ENCODE results near the gene SLC46A3. TPM values are rescaled to one million over a fixed set of nuclear protein-coding genes. Genes with fewer than 3 reads are reported as not detected.

Gene SLC46A3
- total RNA-seq, 1 experiment from 2014 or later = 0.84 TPM

DNA sequence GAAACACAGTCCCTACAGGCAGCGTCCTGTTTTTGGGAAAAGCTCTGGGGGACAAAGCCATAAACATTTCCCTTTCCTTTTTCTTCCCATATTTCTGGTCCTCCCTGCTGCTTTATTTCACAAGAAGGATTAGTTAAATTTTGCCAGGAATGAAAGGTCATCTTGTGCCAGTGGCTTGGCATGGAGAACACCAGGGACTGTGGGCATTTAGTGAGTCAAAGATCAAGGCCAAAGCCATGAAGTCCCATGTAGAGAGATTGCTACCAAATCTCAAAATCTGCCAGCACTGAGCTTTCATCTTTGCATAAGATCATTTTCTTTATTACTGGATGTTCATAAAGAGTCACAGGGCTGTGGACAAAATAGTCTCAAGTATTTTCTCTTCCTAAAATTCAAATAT lies 29.1 kb upstream of the SLC46A3 start:
- CTCF ChIA-PET = no interaction called here
- H3K27ac ChIP-seq (ENCODE audit: low read length) = no peak overlapping the region
- ATAC-seq (no peak), DNase-seq (no peak)
- POLR2A ChIA-PET (ENCODE audit: unreplicated experiment) = no interaction called here
- no peaks in the 10 kb centered on the region for H3K27me3 ChIP-seq (ENCODE audit: low read length)
- H3K9ac ChIP-seq (ENCODE audit: low read length) = no peak overlapping the region
- H3K9me2 ChIP-seq (replicated peaks; ENCODE audit: low read length) = no peaks in the 10 kb centered on the region
- no TSS peak for BruUV-seq (replicated peaks)
- H3K4me2 ChIP-seq (ENCODE audit: low read length) = no peak overlapping the region
- TF ChIP-seq, protein P1, sequence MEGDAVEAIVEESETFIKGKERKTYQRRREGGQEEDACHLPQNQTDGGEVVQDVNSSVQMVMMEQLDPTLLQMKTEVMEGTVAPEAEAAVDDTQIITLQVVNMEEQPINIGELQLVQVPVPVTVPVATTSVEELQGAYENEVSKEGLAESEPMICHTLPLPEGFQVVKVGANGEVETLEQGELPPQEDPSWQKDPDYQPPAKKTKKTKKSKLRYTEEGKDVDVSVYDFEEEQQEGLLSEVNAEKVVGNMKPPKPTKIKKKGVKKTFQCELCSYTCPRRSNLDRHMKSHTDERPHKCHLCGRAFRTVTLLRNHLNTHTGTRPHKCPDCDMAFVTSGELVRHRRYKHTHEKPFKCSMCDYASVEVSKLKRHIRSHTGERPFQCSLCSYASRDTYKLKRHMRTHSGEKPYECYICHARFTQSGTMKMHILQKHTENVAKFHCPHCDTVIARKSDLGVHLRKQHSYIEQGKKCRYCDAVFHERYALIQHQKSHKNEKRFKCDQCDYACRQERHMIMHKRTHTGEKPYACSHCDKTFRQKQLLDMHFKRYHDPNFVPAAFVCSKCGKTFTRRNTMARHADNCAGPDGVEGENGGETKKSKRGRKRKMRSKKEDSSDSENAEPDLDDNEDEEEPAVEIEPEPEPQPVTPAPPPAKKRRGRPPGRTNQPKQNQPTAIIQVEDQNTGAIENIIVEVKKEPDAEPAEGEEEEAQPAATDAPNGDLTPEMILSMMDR (conservative IDR thresholded peaks at IDR 0.05; ENCODE audit: low read depth, low read length) = no peak
- no peak for TF ChIP-seq EZH2 (IDR thresholded peaks at IDR 0.05; ENCODE audit: low read length, unreplicated experiment)
- TF ChIP-seq EZH2phosphoT487 (IDR thresholded peaks at IDR 0.05; ENCODE audit: borderline replicate concordance, low read length) = no peak
- no peaks in the 10 kb centered on the region for H4K20me1 ChIP-seq (ENCODE audit: low read length)
- intact Hi-C loops (cut with micrococcal nuclease) = no loop called here
- no peak overlapping the region for H3K4me3 ChIP-seq (ENCODE audit: low read length)
- H3K4me1 ChIP-seq (ENCODE audit: insufficient read depth, low read length) = peaks cover 14% of the 10 kb centered on the region
- no peaks in the 10 kb centered on the region for H3K9me3 ChIP-seq (ENCODE audit: low read length)
- H3F3A ChIP-seq (ENCODE audit: low read length, unreplicated experiment) = no peaks in the 10 kb centered on the region
- no peaks in the 10 kb centered on the region for H3K79me2 ChIP-seq (ENCODE audit: low read length)
- no peak overlapping the region for H2AFZ ChIP-seq (ENCODE audit: low read length)
- H3K36me3 ChIP-seq (ENCODE audit: low read depth, low read length) = no peaks in the 10 kb centered on the region

DNA sequence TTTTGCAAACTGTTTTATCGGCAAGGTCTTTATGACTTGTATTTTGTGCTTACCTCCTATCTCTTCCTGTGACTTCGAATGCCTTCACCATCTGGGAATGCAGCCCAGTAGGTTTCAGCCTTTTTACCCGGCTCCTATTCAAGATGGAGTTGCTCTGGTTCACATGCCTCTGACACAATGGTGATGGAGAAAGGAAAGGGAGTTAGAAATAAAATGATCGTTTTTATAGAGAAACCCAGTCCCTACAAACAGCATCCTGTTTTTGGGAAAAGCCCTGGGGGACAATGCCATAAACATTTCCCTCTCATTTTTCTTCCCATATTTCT lies 27.5 kb upstream of the SLC46A3 start:
- Histone ChIP-seq H3K36me3 (ENCODE audit: low read depth, low read length) (no peaks in the 10 kb centered on the region), H3K79me2 (ENCODE audit: low read length) (no peaks in the 10 kb centered on the region), H3K4me1 (ENCODE audit: insufficient read depth, low read length) (peaks cover 14% of the 10 kb centered on the region), H3K27me3 (ENCODE audit: low read length) (no peaks in the 10 kb centered on the region), H2AFZ (ENCODE audit: low read length) (no peak overlapping the region), H3K4me3 (ENCODE audit: low read length) (no peak overlapping the region), H3K9me2 (replicated peaks; ENCODE audit: low read length) (no peaks in the 10 kb centered on the region), H3K4me2 (ENCODE audit: low read length) (no peak overlapping the region), H3K9me3 (ENCODE audit: low read length) (no peaks in the 10 kb centered on the region), H4K20me1 (ENCODE audit: low read length) (no peaks in the 10 kb centered on the region), H3K27ac (ENCODE audit: low read length) (no peak overlapping the region), H3F3A (ENCODE audit: low read length, unreplicated experiment) (no peaks in the 10 kb centered on the region), H3K9ac (ENCODE audit: low read length) (no peak overlapping the region)
- intact Hi-C loops (cut with micrococcal nuclease) = no loop called here
- no TSS peak for BruUV-seq (replicated peaks)
- CTCF ChIA-PET = no interaction called here
- DNase-seq (no peak), ATAC-seq (no peak)
- POLR2A ChIA-PET (ENCODE audit: unreplicated experiment) = no interaction called here
- TF ChIP-seq EZH2phosphoT487 (IDR thresholded peaks at IDR 0.05; ENCODE audit: borderline replicate concordance, low read length) = no peak
- TF ChIP-seq, protein P1 (conservative IDR thresholded peaks at IDR 0.05; ENCODE audit: low read depth, low read length) = no peak
- TF ChIP-seq EZH2 (IDR thresholded peaks at IDR 0.05; ENCODE audit: low read length, unreplicated experiment) = no peak

DNA sequence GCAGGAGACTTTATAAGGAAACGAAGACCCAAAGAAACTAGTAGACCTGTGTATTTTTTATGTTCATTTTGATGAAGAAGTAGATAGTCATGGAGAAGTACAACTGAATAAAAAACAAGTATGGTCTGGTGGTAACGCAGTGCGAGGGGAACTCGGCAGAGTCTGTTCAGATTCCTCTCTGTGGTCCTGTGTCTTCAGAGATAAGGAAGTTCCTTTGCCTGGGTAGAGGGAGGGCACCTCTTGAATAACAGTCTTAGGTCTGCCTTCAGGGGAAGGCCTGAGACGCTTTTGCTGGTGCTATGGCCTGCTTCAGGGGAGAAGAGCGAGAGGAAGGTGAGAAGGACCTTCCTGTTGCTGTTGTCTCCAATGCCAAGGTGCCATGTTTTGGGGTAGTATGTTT lies 25.9 kb upstream of the SLC46A3 start:
- Histone ChIP-seq H3K4me1 (ENCODE audit: insufficient read depth, low read length) (0 out of 2 replicates have a peak, but pooled peaks cover under 1% of the 10 kb centered on the region), H3K4me2 (ENCODE audit: low read length) (no peak overlapping the region), H3K79me2 (ENCODE audit: low read length) (no peaks in the 10 kb centered on the region), H4K20me1 (ENCODE audit: low read length) (no peaks in the 10 kb centered on the region), H3F3A (ENCODE audit: low read length, unreplicated experiment) (no peaks in the 10 kb centered on the region), H3K27me3 (ENCODE audit: low read length) (no peaks in the 10 kb centered on the region), H3K27ac (ENCODE audit: low read length) (no peak overlapping the region), H3K36me3 (ENCODE audit: low read depth, low read length) (no peaks in the 10 kb centered on the region), H3K9me2 (replicated peaks; ENCODE audit: low read length) (no peaks in the 10 kb centered on the region), H2AFZ (ENCODE audit: low read length) (no peak overlapping the region), H3K9ac (ENCODE audit: low read length) (no peak overlapping the region), H3K4me3 (ENCODE audit: low read length) (no peak overlapping the region), H3K9me3 (ENCODE audit: low read length) (no peaks in the 10 kb centered on the region)
- no TSS peak for BruUV-seq (replicated peaks)
- POLR2A ChIA-PET (ENCODE audit: unreplicated experiment) = no interaction called here
- intact Hi-C loops (cut with micrococcal nuclease) = no loop called here
- CTCF ChIA-PET = no interaction called here
- DNase-seq (no peak), ATAC-seq (no peak)
- TF ChIP-seq EZH2 (IDR thresholded peaks at IDR 0.05; ENCODE audit: low read length, unreplicated experiment) = no peak

Data from PC-3 (cell line).